MCF 10A (cell line): ENCODE results near the gene CTH. TPM values are rescaled to one million over a fixed set of nuclear protein-coding genes. Genes with fewer than 3 reads are reported as not detected.

Experiments used
- BruUV-seq: library from RNA; stranded (reverse); fragments of 400-500 nt; replicated peaks from 2 replicates; lab custom pipeline; 2021; lab: Mats Ljungman, UMichigan
- CTCF ChIA-PET: fragments of 300-600 bp; sonication (Branson Sonifier 250); formaldehyde crosslinking; extraction: SDS; loops from one replicate; lab custom pipeline; 2021; ENCODE audit warnings: antibody characterized with exemption, inconsistent platforms; lab: Yijun Ruan, JAX
- POLR2A ChIA-PET: fragments of 300-600, 350-650 bp; sonication (Branson Sonifier 250); formaldehyde crosslinking; extraction: SDS; loops from one replicate; lab custom pipeline; 2020; ENCODE audit warnings: antibody characterized with exemption, inconsistent platforms; lab: Yijun Ruan, JAX
- DNase-seq: peaks from one replicate; pipeline ENCODE4 v3.0.0-alpha.2; 2018; ENCODE audit not compliant: unreplicated experiment
- H3K27ac Mint-ChIP-seq: one replicate; pipeline ENCODE4 v1.8.0; 2022; ENCODE audit warnings: mild to moderate bottlenecking, low read depth, mixed read lengths; ENCODE audit not compliant: unreplicated experiment
- H3K27me3 Mint-ChIP-seq: one replicate; pipeline ENCODE4 v1.8.0; 2022; ENCODE audit warnings: mixed read lengths; ENCODE audit not compliant: insufficient read depth, unreplicated experiment
- H3K36me3 Mint-ChIP-seq: one replicate; pipeline ENCODE4 v1.8.0; 2022; ENCODE audit warnings: mild to moderate bottlenecking, moderate library complexity, mixed read lengths; ENCODE audit not compliant: insufficient read depth, unreplicated experiment
- H3K4me1 Mint-ChIP-seq: one replicate; pipeline ENCODE4 v1.8.0; 2022; ENCODE audit warnings: mixed read lengths; ENCODE audit not compliant: insufficient read depth, unreplicated experiment
- H3K4me3 Mint-ChIP-seq: one replicate; pipeline ENCODE4 v1.8.0; 2022; ENCODE audit warnings: mild to moderate bottlenecking, moderate library complexity, mixed read lengths; ENCODE audit not compliant: unreplicated experiment
- H3K9me3 Mint-ChIP-seq: one replicate; pipeline ENCODE4 v1.8.0; 2022; ENCODE audit warnings: mixed read lengths; ENCODE audit not compliant: unreplicated experiment
- CTCF ChIP-seq: fragments of 200-600 bp; IDR thresholded peaks from one replicate; pipeline ENCODE4 v1.8.0; 2022; ENCODE audit warnings: antibody characterized with exemption, mild to moderate bottlenecking; ENCODE audit not compliant: unreplicated experiment
- intact Hi-C: fragments of 100-400 bp; cut with micrococcal nuclease; formaldehyde crosslinking; loops from 2 replicates; pipeline ENCODE4 v1.14.1; 2022
- total RNA-seq: library from RNA; stranded (reverse); gene quantifications from 2 replicates; pipeline ENCODE4 v1.2.3, GENCODE V29; 2022

The CTH gene
- total RNA-seq, 1 experiment from 2014 or later, result 3.4 TPM

- ChIA-PET CTCF (interaction anchor here (0.7 to 0.8 kb wide), 2 partner anchors 13 to 296 kb away, joined by 3 to 4 read pairs; no protein-coding TSS in a partner anchor), POLR2A (no interaction called here)
- H3K36me3 Mint-ChIP-seq, result peaks cover 4% of the 10 kb centered on the region
- no TSS peak for BruUV-seq
- TF ChIP-seq CTCF, result no peak
- H3K9me3 Mint-ChIP-seq, result no peaks in the 10 kb centered on the region
- no peak overlapping the region for H3K27ac Mint-ChIP-seq
- no peak for DNase-seq
- peaks cover 5% of the 10 kb centered on the region for H3K4me1 Mint-ChIP-seq
- no peaks in the 10 kb centered on the region for H3K27me3 Mint-ChIP-seq
- intact Hi-C loops, result no loop called here
- H3K4me3 Mint-ChIP-seq, result no peak overlapping the region
Measured at GRCh38 chr1:70429757-70430156, 18.7 kb downstream of the CTH start.

GRCh38 chr1:70431317-70431716 lies 20.2 kb downstream of the CTH start:
- H3K4me3 Mint-ChIP-seq, result no peak overlapping the region
- H3K9me3 Mint-ChIP-seq, result no peaks in the 10 kb centered on the region
- no peak overlapping the region for H3K27ac Mint-ChIP-seq
- peaks cover 5% of the 10 kb centered on the region for H3K4me1 Mint-ChIP-seq
- no peaks in the 10 kb centered on the region for H3K36me3 Mint-ChIP-seq
- BruUV-seq, result no TSS peak
- CTCF ChIA-PET, result no interaction called here
- intact Hi-C loops, result no loop called here
- H3K27me3 Mint-ChIP-seq, result no peaks in the 10 kb centered on the region
- TF ChIP-seq CTCF, result no peak
- no peak for DNase-seq
- POLR2A ChIA-PET, result interaction anchor here (0.7 kb wide), 1 partner anchor 364 kb away, joined by 4 read pairs; no protein-coding TSS in a partner anchor

GRCh38 chr1:70431874-70432273 lies 20.8 kb downstream of the CTH start:
- Mint-ChIP-seq H3K36me3 (no peaks in the 10 kb centered on the region), H3K27ac (no peak overlapping the region), H3K4me3 (no peak overlapping the region), H3K27me3 (no peaks in the 10 kb centered on the region), H3K9me3 (no peaks in the 10 kb centered on the region), H3K4me1 (peaks cover 5% of the 10 kb centered on the region)
- no peak for DNase-seq
- intact Hi-C loops, result no loop called here
- BruUV-seq, result no TSS peak
- ChIA-PET POLR2A (no interaction called here), CTCF (no interaction called here)
- TF ChIP-seq CTCF, result no peak

GRCh38 chr1:70434253-70434859 lies 23.3 kb downstream of the CTH start:
- Mint-ChIP-seq H3K27me3 (no peaks in the 10 kb centered on the region), H3K4me3 (no peak overlapping the region), H3K9me3 (no peaks in the 10 kb centered on the region), H3K4me1 (no peaks in the 10 kb centered on the region), H3K36me3 (no peaks in the 10 kb centered on the region), H3K27ac (no peak overlapping the region)
- BruUV-seq, result no TSS peak
- no peak for TF ChIP-seq CTCF
- intact Hi-C loops, result no loop called here
- ChIA-PET CTCF (interaction anchor here (1.3 kb wide), 1 partner anchor 118 kb away, joined by 4 read pairs; no protein-coding TSS in a partner anchor), POLR2A (no interaction called here)
- no peak for DNase-seq
